Measurements from ENCODE around the gene FZD4.

Gene FZD4

DNA sequence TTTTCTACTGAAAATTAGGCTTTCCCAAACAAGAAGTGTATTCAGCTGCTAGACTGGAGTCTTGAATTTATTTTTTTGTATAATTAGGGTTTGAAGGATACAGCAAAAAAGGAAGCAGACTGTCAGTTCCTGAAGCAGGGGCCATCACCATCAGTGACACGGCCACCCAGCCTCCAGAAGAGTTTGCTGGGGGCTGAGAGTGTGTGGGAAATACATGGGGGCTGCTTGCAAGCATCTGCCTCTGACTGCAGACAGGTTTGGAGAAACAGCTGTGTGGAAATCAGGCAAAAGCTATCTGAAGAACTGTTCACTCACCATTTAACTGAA lies 23.0 kb downstream of the FZD4 start:
- no peak overlapping the region for H3K4me3 ChIP-seq (ENCODE audit: low read depth, low read length)
- no peak for DNase-seq (ENCODE audit: low read depth)
- in situ Hi-C loops (cut with HindIII; ENCODE audit: low sequenced_read_pairs): loop anchor here (10.0 to 25.0 kb wide), 2 partner anchors 355 to 493 kb away; no protein-coding TSS in a partner anchor
- TF ChIP-seq, protein P1, sequence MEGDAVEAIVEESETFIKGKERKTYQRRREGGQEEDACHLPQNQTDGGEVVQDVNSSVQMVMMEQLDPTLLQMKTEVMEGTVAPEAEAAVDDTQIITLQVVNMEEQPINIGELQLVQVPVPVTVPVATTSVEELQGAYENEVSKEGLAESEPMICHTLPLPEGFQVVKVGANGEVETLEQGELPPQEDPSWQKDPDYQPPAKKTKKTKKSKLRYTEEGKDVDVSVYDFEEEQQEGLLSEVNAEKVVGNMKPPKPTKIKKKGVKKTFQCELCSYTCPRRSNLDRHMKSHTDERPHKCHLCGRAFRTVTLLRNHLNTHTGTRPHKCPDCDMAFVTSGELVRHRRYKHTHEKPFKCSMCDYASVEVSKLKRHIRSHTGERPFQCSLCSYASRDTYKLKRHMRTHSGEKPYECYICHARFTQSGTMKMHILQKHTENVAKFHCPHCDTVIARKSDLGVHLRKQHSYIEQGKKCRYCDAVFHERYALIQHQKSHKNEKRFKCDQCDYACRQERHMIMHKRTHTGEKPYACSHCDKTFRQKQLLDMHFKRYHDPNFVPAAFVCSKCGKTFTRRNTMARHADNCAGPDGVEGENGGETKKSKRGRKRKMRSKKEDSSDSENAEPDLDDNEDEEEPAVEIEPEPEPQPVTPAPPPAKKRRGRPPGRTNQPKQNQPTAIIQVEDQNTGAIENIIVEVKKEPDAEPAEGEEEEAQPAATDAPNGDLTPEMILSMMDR (IDR thresholded peaks at IDR 0.05; ENCODE audit: low read depth, low read length, missing control alignments): no peak

DNA sequence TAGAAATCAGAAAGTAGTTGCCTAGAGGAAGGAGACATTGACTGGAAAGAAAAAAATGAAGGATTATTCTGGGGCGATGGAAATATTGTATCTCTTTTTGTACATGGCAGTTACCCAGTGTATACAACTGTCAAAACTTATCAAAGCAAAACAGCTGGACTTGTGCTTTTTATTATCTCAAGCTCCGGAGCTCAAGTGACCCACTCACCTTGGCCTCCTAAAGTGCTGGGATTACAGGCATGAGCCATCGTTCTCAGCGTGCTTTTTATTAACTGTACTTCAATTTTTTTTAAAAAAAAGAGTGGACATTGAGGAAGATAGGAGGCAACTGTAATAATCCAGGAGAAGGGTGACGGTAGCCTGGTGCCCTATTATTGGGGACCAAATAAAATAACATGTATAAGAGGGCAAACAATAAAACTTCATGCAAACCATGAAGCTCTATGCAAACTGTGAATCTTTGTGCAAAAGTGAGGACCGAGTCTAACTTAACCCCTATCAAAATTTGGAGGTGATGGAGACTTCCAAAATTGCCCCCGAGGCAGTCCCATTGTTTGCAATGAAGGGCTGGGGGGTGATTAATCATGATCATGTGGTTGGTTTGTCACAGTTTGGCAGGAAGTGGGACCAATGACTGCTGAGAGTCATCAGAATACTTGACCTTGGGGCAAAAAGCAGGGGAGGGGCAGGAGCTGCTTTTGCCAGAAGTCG lies 23.5 kb downstream of the FZD4 start:
- TF ChIP-seq, protein P1 (IDR thresholded peaks at IDR 0.05; ENCODE audit: low read depth, low read length, missing control alignments): no peak
- no peak overlapping the region for H3K4me3 ChIP-seq (ENCODE audit: low read depth, low read length)
- no peak for DNase-seq (ENCODE audit: low read depth)
- in situ Hi-C loops (cut with HindIII; ENCODE audit: low sequenced_read_pairs): loop anchor here (10.0 to 25.0 kb wide), 2 partner anchors 356 to 493 kb away; no protein-coding TSS in a partner anchor

DNA sequence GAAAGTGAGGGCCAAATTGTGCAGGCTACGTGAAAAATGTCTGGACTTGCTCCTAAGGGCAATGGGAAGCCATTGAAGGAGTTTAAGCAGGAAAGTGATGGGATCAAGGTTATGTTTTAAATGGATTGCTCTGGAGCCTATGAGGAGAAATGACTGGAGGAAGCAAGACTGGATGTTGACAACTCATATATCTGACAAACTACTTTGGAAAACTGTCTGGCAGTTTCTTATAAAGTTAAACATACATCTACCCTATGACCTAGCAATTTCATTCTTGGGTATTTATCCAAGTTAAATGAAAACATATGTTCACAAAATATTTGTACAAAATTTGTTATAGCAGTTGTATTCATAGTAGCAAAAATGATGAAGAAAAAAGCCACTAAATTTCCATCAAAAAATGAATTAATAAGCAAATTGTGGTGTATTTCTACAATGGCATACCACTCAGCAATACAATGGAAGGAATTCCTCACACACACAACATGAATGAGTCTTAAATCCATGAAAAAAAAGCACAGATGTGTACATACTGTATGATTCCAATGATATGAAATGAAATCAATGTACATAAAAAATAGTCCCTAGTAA lies 24.1 kb downstream of the FZD4 start:
- no peak for DNase-seq (ENCODE audit: low read depth)
- H3K4me3 ChIP-seq (ENCODE audit: low read depth, low read length): no peak overlapping the region
- TF ChIP-seq, protein P1 (IDR thresholded peaks at IDR 0.05; ENCODE audit: low read depth, low read length, missing control alignments): no peak
- in situ Hi-C loops (cut with HindIII; ENCODE audit: low sequenced_read_pairs): loop anchor here (10.0 to 25.0 kb wide), 2 partner anchors 356 to 494 kb away; no protein-coding TSS in a partner anchor

DNA sequence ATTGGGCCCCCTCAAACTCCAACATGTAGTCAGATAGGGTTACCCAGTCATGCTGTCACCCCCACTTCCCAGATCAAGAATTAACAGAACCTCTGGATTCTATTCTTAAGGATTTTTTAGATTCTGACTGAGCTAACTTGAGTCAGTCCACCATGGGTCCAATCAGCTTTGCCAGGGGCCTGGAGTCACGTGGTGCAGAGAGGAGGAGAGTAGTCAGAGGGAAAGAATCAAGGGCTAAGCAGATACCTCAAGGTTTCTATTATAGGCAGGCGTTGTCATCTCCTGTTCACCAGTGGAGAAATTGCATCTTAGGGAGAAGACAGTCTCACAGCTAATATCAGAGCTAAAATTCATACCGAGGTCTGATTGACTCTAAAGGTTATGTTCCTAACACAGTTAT lies 28.2 kb downstream of the FZD4 start:
- DNase-seq (ENCODE audit: low read depth): no peak
- no peak overlapping the region for H3K4me3 ChIP-seq (ENCODE audit: low read depth, low read length)
- TF ChIP-seq, protein P1 (IDR thresholded peaks at IDR 0.05; ENCODE audit: low read depth, low read length, missing control alignments): no peak
- in situ Hi-C loops (cut with HindIII; ENCODE audit: low sequenced_read_pairs): loop anchor here (25.0 kb wide), 1 partner anchor 360 kb away; no protein-coding TSS in a partner anchor

DNA sequence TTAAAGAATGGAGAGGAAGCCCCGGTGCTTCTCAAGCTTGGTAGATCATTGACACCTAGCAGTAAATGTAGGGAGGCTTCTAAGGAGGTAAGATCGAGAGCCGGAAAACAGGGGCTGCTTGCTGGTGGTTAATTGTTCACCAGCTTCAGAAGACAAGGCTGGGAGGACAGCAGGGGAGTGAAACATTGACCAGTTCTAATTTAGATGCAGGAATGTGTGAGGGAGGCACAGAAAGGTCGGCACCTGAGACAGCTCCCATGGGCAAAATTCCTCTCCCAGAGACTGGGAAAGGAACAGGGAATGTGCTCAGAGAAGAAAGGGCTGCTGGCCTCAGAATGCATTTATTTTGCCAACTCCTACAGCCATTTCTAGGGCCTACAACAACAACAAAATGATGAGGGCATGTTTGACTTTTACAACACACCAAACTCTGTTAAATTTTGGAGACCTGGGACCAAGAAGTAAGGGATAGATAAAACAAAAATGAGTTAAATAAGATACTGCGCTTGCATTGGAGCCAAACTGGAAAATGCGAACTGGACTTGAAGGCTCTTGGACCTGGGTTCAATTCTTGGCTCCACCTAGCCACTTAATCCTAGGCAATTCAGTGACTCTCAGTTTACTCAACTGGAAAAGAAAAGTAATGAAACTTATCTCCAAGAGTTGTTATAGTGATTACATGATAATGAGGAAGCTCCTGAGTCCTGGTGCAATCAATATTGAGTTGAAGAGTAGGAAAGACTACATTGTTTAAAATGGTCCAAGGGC lies 31.0 kb downstream of the FZD4 start:
- peak; percentile 67 for DNase-seq (ENCODE audit: low read depth)
- in situ Hi-C loops (cut with HindIII; ENCODE audit: low sequenced_read_pairs): loop anchor here (5.0 kb wide), 1 partner anchor 52 kb away; no protein-coding TSS in a partner anchor
- H3K4me3 ChIP-seq (ENCODE audit: low read depth, low read length): no peak overlapping the region
- TF ChIP-seq, protein P1 (IDR thresholded peaks at IDR 0.05; ENCODE audit: low read depth, low read length, missing control alignments): no peak

DNA sequence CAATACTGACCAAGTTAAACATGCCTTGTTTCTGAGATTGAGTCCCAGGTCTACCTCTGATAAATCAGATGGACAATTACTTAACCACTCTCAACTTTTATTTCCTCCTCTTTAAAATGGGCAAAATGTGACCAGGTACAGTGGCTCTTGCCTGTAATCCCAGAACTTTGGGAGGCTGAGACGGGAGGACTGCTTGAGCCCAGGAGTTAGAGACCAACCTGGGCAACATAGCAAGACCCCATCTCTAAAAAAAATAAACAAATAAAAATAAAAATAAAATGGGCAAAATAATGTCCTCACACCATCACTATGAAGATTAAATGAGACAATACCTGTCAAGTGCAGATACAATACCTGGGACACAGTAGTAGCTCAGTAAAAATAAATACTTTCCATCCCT lies 33.0 kb downstream of the FZD4 start:
- no peak for DNase-seq (ENCODE audit: low read depth)
- in situ Hi-C loops (cut with HindIII; ENCODE audit: low sequenced_read_pairs): loop anchor here (5.0 kb wide), 1 partner anchor 50 kb away; no protein-coding TSS in a partner anchor
- H3K4me3 ChIP-seq (ENCODE audit: low read depth, low read length): no peak overlapping the region
- TF ChIP-seq, protein P1 (IDR thresholded peaks at IDR 0.05; ENCODE audit: low read depth, low read length, missing control alignments): no peak
